DND-41 (cell line): ENCODE measurements around the gene EVI5L.

ENCODE experiments used
- ATAC-seq: fragments of 200-7000 bp; cut with Tn5 transposase; 3 replicates; pipeline ENCODE4 v1.9.1; 2021; ENCODE audit warnings: low read depth; ENCODE audit not compliant: insufficient read depth
- DNase-seq: peaks from one replicate; pipeline ENCODE4 v3.0.0-alpha.2; 2020
- H2AFZ ChIP-seq: 2 replicates; pipeline ENCODE4 v1.6.0; 2012; ENCODE audit warnings: low read depth, low read length
- H3K27ac ChIP-seq: 2 replicates; pipeline ENCODE4 v1.5.1; 2012; ENCODE audit warnings: low read length, inconsistent platforms
- H3K27me3 ChIP-seq: fragments of 200-600 bp; sonication (generic); 2 replicates; pipeline ENCODE4 v1.6.0; 2012; ENCODE audit warnings: low read length, mild to moderate bottlenecking, inconsistent platforms; ENCODE audit not compliant: insufficient read depth, poor library complexity
- H3K36me3 ChIP-seq: 2 replicates; pipeline ENCODE4 v1.5.1; 2012; ENCODE audit warnings: low read length, inconsistent platforms; ENCODE audit not compliant: insufficient read depth
- H3K4me1 ChIP-seq: 2 replicates; pipeline ENCODE4 v1.5.1; 2012; ENCODE audit warnings: mild to moderate bottlenecking, low read length; ENCODE audit not compliant: insufficient read depth
- H3K4me2 ChIP-seq: 2 replicates; pipeline ENCODE4 v1.6.0; 2012; ENCODE audit warnings: mild to moderate bottlenecking, moderate library complexity, low read length, inconsistent platforms; ENCODE audit not compliant: insufficient read depth
- H3K4me3 ChIP-seq, 2 experiments: fragments of 200-600 bp in 1 of 2; shearing (Covaris generic) in 1 of 2; 2 replicates each; pipeline ENCODE4 v1.5.1; 2012 to 2016; ENCODE audit warnings: inconsistent platforms in 2 of 2, low read length in 2 of 2, mild to moderate bottlenecking in 2 of 2, low read depth in 1 of 2, moderate library complexity in 1 of 2
- H3K79me2 ChIP-seq: 2 replicates; pipeline ENCODE4 v1.6.0; 2012; ENCODE audit warnings: low read length, inconsistent platforms; ENCODE audit not compliant: insufficient read depth
- H3K9ac ChIP-seq: 2 replicates; pipeline ENCODE4 v1.6.0; 2012; ENCODE audit warnings: low read depth, mild to moderate bottlenecking, inconsistent platforms, low read length, moderate library complexity
- H3K9me3 ChIP-seq: 2 replicates; pipeline ENCODE4 v1.5.1; 2012; ENCODE audit warnings: low read length, moderate library complexity, mild to moderate bottlenecking, inconsistent platforms; ENCODE audit not compliant: insufficient read depth, severe bottlenecking
- H4K20me1 ChIP-seq: 2 replicates; pipeline ENCODE4 v1.6.0; 2012; ENCODE audit warnings: low read length; ENCODE audit not compliant: insufficient read depth
- CTCF ChIP-seq: IDR thresholded peaks from 2 replicates; pipeline ENCODE4 v1.5.1; 2012; ENCODE audit warnings: borderline replicate concordance, low read length, moderate library complexity, mild to moderate bottlenecking; ENCODE audit not compliant: poor library complexity, severe bottlenecking; ENCODE audit errors: extremely low read depth
- EZH2 ChIP-seq: IDR thresholded peaks from 3 replicates; pipeline ENCODE4 v1.6.1; 2012; ENCODE audit warnings: borderline replicate concordance, low read depth, mild to moderate bottlenecking, moderate library complexity, low read length, inconsistent platforms; ENCODE audit not compliant: severe bottlenecking

The EVI5L gene

GRCh38 chr19:7806234-7806633, 23.8 kb upstream of the EVI5L start:
- Histone ChIP-seq H3K36me3 (no peaks in the 10 kb centered on the region), H3K9me3 (no peaks in the 10 kb centered on the region), H2AFZ (no peak overlapping the region), H3K9ac (no peak overlapping the region), H4K20me1 (no peaks in the 10 kb centered on the region), H3K4me3 (no peak overlapping the region), H3K4me2 (no peak overlapping the region), H3K27me3 (no peaks in the 10 kb centered on the region), H3K4me1 (no peaks in the 10 kb centered on the region), H3K27ac (no peak overlapping the region), H3K79me2 (no peaks in the 10 kb centered on the region)
- ATAC-seq (no peak), DNase-seq (no peak)
- TF ChIP-seq CTCF (no peak), EZH2 (no peak)

- Histone ChIP-seq H3K4me1 (no peaks in the 10 kb centered on the region), H3K4me3 (no peak overlapping the region), H3K27ac (no peak overlapping the region), H3K9ac (no peak overlapping the region), H3K4me2 (no peak overlapping the region), H3K36me3 (no peaks in the 10 kb centered on the region), H3K27me3 (no peaks in the 10 kb centered on the region), H3K79me2 (no peaks in the 10 kb centered on the region), H3K9me3 (no peaks in the 10 kb centered on the region), H4K20me1 (no peaks in the 10 kb centered on the region), H2AFZ (no peak overlapping the region)
- ATAC-seq (no peak), DNase-seq (no peak)
- TF ChIP-seq CTCF (no peak), EZH2 (no peak)
Observed at GRCh38 chr19:7806876-7807275, 23.1 kb upstream of the EVI5L start.

- Histone ChIP-seq H3K79me2 (no peaks in the 10 kb centered on the region), H3K36me3 (no peaks in the 10 kb centered on the region), H3K27me3 (no peaks in the 10 kb centered on the region), H3K27ac (no peak overlapping the region), H3K4me1 (no peaks in the 10 kb centered on the region), H2AFZ (no peak overlapping the region), H3K9ac (no peak overlapping the region), H4K20me1 (no peaks in the 10 kb centered on the region), H3K4me2 (no peak overlapping the region), H3K4me3 (no peak overlapping the region), H3K9me3 (no peaks in the 10 kb centered on the region)
- no peak for DNase-seq
- ATAC-seq, result no peak
- no peak for TF ChIP-seq CTCF
- no peak for TF ChIP-seq EZH2
Observed at GRCh38 chr19:7808108-7808507, 21.9 kb upstream of the EVI5L start.

- Histone ChIP-seq H4K20me1 (no peaks in the 10 kb centered on the region), H3K27me3 (no peaks in the 10 kb centered on the region), H3K9me3 (no peaks in the 10 kb centered on the region), H3K36me3 (no peaks in the 10 kb centered on the region), H3K4me3 (no peak overlapping the region), H3K4me1 (no peaks in the 10 kb centered on the region), H3K4me2 (no peak overlapping the region), H3K27ac (no peak overlapping the region), H3K9ac (no peak overlapping the region), H2AFZ (no peak overlapping the region), H3K79me2 (no peaks in the 10 kb centered on the region)
- no peak for DNase-seq
- no peak for TF ChIP-seq CTCF
- no peak for TF ChIP-seq EZH2
- no peak for ATAC-seq
Observed at GRCh38 chr19:7811989-7812388, 18.0 kb upstream of the EVI5L start.
